HL-60/S4 treated with retinoic acid at 250 ng/mL for 4 days and 3 days (cell line): Measurements from ENCODE around the gene LIMS4.
"Not testable (repeated sequence)": the region's sequence is repeated elsewhere in the genome, so short reads cannot be mapped to it uniquely, and the experiment has no call there.

ENCODE experiments used
- in situ Hi-C: fragments of 300-500 bp; cut with MboI; formaldehyde crosslinking; loops from 2 replicates; pipeline ENCODE4 v1.7.0; 2022; ENCODE audit warnings: low sequenced_read_pairs

LIMS4 gene

GRCh38 chr2:110472171-110473058 is at the start of gene LIMS4:
TSS of gene LIMS4 (minus strand) at chr2:110472816. CDS start at chr2:110472778, 38 bp downstream.
- in situ Hi-C loops = not testable (repeated sequence)

- in situ Hi-C loops = not testable (repeated sequence)
Observed at GRCh38 chr2:110499755-110500377, 27.2 kb upstream of the LIMS4 start.

GRCh38 chr2:110496027-110496426 is 23.4 kb upstream of the LIMS4 start:
- in situ Hi-C loops = not testable (repeated sequence)

GRCh38 chr2:110494488-110494887 is 21.9 kb upstream of the LIMS4 start:
- in situ Hi-C loops = not testable (repeated sequence)

GRCh38 chr2:110488991-110489390 is 16.4 kb upstream of the LIMS4 start:
- in situ Hi-C loops = not testable (repeated sequence)

- in situ Hi-C loops = not testable (repeated sequence)
Observed at GRCh38 chr2:110482697-110483096, 10.1 kb upstream of the LIMS4 start.

- in situ Hi-C loops = not testable (repeated sequence)
Observed at GRCh38 chr2:110481200-110481599, 8.6 kb upstream of the LIMS4 start.

- in situ Hi-C loops = not testable (repeated sequence)
Observed at GRCh38 chr2:110480084-110480483, 7.5 kb upstream of the LIMS4 start.

GRCh38 chr2:110477370-110477769 is 4.8 kb upstream of the LIMS4 start:
- in situ Hi-C loops = not testable (repeated sequence)

GRCh38 chr2:110476952-110477351 is 4.3 kb upstream of the LIMS4 start:
- in situ Hi-C loops = not testable (repeated sequence)

GRCh38 chr2:110475627-110476359 is 3.2 kb upstream of the LIMS4 start:
- in situ Hi-C loops = not testable (repeated sequence)

GRCh38 chr2:110474898-110475297 is 2.3 kb upstream of the LIMS4 start:
- in situ Hi-C loops = not testable (repeated sequence)

- in situ Hi-C loops = not testable (repeated sequence)
Observed at GRCh38 chr2:110473059-110473358, 393 bp upstream of the LIMS4 start.

GRCh38 chr2:110468921-110469320 is 3.7 kb downstream of the LIMS4 start:
- in situ Hi-C loops = not testable (repeated sequence)

- in situ Hi-C loops = not testable (repeated sequence)
Observed at GRCh38 chr2:110465312-110465711, 7.3 kb downstream of the LIMS4 start.

GRCh38 chr2:110462458-110462857 is 10.2 kb downstream of the LIMS4 start:
- in situ Hi-C loops = not testable (repeated sequence)

- in situ Hi-C loops = not testable (repeated sequence)
Observed at GRCh38 chr2:110460318-110460717, 12.3 kb downstream of the LIMS4 start.

- in situ Hi-C loops = not testable (repeated sequence)
Observed at GRCh38 chr2:110457214-110457590, 15.4 kb downstream of the LIMS4 start.

GRCh38 chr2:110456291-110457213 is 16.1 kb downstream of the LIMS4 start:
- in situ Hi-C loops = not testable (repeated sequence)

- in situ Hi-C loops = not testable (repeated sequence)
Observed at GRCh38 chr2:110455080-110455670, 17.4 kb downstream of the LIMS4 start.
